GM18873 (cell line): ENCODE data around the gene ABL2.
"Not testable (repeated sequence)": the region's sequence is repeated elsewhere in the genome, so short reads cannot be mapped to it uniquely, and the experiment has no call there.

Experiments used
- ATAC-seq: cut with Tn5 transposase; IDR thresholded peaks from one replicate; pipeline ENCODE4 v1.9.1; 2021; ENCODE audit warnings: mild to moderate bottlenecking, moderate library complexity, moderate number of reproducible peaks; ENCODE audit not compliant: unreplicated experiment, low FRiP score

The ABL2 gene

GRCh38 chr1:179221121-179221520 lies 8.4 kb downstream of the ABL2 start:
- ATAC-seq = not testable (repeated sequence)

DNA sequence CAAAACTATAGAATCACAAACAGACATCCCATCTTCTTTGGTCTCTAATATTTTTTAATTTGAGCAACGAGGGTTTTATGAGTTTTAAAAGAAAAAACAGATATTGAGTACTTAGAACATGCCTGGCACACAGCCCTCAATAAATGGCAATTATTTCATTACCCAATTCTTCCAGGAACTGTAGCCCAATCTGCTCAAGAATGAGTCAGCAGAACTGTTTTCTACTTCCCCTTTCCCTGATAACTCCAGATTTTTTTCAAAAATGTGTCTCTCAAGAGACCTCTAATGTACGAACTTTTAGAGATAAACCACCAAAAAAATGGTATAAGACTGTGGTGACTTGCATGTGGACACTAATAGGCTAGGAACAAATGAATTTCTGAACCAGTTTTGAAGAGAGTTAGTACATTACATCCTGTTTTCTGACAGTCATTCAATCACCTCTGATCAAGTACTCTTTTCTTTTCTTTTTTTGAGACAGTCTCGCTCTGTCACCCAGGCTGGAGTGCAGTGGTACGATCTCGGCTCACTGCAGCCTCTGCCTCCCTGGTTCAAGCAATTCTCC lies 11.5 kb downstream of the ABL2 start:
- ATAC-seq = no peak

GRCh38 chr1:179213317-179213716 lies 16.2 kb downstream of the ABL2 start:
- not testable (repeated sequence) for ATAC-seq

DNA sequence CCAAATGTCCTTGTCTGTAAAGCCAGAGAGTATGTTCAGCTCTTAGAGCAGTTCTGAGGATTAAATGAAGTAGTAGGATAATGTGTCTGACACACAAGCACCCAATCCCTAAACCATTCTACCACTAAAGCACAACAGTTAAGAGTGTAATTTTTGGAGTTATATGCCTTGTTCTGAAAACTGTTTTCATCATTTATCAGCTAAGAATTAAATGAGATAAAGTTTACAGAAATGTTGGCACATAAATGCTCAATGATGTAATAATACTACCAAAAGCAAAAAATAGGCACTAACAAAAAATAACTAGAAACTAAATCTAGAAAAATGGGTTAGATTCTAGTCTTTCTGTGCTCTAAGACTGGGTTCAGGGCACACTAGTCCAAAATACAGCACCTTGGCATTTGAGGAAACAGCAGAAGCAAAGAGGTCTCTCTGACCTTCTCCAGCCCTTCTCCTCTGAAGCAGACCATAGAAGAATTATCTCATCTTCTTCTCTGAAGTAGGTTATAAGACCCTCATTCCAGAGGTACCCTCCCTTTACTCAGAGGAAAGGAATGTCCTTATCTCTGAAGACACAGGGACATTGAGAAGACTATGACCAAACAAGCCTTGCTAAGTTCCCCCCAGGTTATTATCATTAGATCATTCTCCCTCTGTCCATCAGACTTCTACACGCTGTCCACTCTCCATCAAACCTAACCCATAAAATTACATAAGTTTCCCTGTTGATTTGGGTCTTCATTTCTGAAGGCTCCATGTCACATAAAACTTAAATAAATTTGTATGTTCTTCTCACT lies 20.6 kb downstream of the ABL2 start:
- no peak for ATAC-seq

DNA sequence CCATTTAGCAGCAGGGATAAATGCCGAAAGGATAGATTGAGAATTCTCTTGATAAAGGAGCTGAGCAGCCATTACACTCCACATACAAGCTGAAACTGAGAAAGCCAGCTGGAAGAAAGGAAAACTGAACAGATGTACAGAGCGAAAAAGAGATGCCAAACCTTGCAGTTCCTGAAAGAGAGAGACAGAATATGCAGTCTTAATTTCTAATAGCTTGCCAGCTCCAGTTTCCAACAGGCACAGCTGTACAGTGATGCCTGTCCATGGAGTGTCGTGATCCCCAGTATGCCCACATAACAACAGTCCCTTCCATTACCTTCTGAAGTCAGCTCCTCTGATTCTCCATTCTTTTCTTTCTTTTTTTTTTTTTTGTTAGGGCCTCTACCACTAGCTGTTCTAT lies 22.7 kb downstream of the ABL2 start:
- no peak for ATAC-seq

DNA sequence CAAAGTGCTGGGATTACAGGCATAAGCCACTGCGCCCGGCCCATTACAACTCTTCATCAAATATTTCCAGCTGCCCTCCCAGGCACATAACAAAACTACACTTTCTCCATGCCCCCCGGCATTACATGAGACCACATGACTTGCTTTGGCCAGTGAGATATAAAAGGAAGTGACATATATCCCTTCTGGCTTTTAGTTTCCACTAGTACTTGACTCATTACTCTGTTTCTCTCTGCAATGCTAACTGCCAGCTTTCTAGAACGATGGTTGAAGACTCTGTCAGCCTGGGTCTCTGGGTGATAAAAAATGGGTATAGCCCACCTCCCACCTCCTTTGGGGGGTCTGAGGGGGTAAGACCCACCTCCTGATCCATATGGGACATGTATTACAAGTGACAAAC lies 24.2 kb downstream of the ABL2 start:
- ATAC-seq = no peak

DNA sequence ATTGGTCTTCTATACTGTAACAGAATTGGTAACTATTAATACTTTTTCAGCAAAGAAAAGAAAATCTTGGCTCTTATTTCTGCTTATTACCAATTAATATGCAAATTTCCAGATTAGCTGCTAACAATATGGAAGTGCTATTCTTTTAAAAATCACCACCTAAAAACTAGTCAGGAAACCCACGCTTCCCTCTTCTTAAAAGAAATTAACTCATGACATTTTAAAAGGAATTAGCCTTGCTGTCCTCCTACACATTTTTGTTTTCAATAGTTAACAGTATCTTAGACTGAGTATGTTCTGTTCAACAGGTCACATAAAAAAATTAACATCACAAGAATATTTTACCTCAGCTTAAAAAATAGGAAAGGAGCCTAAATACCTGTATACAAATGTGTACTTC lies 27.3 kb downstream of the ABL2 start:
- ATAC-seq = no peak

DNA sequence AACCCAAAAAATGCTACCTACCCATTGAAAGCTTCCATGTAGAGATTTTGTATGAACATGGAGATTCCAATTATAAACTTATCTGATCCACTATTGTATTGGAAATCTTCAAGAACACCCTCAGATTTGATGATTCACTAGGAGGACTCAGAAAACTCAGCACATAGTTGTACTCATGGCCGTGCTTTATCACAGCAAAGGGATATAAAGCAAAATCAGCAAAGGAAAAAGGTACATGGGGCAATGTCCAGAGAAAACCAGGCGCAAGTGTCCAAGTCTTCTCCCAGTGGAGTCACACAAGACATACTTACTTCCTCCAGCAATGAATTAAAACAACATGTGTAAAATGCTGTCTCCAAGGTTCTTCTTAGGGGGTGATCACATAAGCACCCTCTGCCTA lies 28.9 kb downstream of the ABL2 start:
- ATAC-seq = no peak

DNA sequence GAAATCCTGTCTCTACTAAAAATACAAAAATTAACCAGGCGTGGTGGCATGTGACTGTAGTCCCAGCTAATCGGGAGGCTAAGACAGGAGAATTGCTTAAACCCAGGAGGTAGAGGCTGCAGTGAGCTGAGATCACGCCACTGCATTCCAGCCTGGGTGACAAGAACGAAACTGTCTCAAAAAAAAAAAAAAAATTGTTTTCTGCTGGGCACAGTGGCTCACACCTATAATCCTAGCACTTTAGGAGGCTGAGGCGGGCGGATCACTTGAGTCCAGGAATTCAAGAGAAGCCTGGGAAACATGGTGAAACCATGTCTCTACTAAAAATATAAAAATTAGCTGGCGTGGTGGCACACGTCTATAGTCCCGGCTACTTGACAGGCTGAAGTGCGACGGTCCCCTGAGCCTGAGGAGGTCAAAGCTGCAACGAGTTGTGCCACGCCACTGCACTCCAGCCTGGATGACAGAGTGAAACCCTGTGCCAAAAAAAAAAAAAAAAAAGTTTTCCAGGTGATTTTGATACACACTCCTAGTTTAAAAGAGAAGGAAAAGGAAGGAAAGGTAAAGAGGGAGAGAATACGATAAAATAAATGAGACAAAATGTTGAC lies 31.7 kb downstream of the ABL2 start:
- no peak for ATAC-seq

GRCh38 chr1:179195857-179196256 lies 33.6 kb downstream of the ABL2 start:
- not testable (repeated sequence) for ATAC-seq

DNA sequence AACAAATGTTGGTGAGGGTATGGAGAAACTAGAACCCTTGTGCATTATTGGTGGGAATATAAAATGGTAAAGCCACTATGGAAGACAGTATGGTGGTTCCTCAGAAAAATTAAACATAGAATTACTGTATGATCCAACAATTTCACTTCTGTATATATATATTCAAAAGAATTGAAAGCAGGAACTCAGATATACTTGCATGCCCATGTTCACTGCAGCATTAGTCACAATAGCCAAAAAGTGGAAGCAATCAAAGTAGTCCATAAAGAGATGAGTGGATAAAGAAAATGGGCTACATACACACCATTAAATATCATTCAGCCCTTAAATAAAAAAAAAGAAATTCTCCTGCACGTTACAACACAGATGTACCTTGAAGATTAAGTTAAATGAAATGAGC lies 34.1 kb downstream of the ABL2 start:
- no peak for ATAC-seq

DNA sequence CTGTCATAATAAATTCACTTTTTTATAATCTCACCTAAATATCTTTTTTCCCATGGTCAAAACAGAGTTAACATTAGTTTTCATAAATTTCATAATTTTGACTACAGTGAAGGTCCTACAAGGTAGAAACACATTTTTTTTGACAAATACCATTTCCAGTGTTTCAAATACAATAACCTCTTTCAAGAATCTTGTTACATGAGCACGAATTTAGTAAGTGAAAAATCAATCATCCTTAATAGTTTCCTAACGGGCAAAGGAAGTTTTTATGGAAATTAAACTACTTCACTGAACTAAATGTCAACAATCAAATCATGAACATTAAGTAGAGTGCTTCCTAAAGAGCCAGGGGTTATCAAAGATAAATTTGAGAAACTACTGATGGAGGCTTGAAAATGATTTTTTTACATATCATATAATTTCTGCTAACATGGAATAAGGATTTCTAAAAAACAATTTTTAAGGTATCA lies 35.4 kb downstream of the ABL2 start:
- no peak for ATAC-seq

DNA sequence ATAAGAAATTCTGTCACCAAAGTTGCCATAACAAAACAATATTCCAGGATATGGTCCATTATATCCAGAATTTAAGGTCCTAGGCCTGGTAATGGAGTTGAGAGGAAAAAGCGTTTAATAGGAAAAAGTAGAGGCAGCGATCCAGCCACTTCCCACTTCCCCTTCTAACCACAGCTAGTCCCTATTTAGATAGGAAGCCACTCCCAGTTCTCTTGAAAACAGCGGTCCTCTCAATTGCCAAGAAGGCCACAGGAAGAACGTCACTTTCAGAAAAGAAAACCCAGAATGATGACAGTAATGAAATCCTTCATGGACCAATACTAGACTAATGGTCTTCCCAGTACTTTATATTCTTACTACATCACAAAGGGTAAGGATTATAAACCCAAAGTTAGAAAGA lies 38.6 kb downstream of the ABL2 start:
- no peak for ATAC-seq

- ATAC-seq = no peak
These were observed 41.6 kb downstream of the ABL2 start for GRCh38 chr1:179187735-179188471.

DNA sequence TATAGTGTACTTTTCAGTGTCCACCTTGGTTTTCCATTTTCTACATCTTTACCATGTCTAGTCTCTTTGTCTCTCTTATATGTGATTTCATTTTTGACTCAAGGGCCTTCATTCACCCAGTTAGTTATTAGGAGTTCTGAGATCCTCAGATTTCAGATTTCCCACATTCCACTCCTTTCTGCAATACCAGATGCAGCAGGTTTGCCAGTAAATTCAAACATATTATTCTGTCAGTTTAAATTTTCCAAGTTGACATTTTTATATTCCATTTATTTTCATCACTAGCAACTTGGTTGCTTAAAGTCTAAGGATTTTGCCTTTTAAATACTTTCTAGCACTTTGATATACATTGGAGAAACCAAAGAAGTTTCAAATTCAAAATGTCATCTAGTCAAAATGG lies 42.4 kb downstream of the ABL2 start:
- no peak for ATAC-seq

GRCh38 chr1:179184403-179184802 lies 45.1 kb downstream of the ABL2 start:
- ATAC-seq = no peak

- no peak for ATAC-seq
These were observed 45.6 kb downstream of the ABL2 start for GRCh38 chr1:179183857-179184256.

GRCh38 chr1:179178950-179179349 lies 50.5 kb downstream of the ABL2 start:
- ATAC-seq = no peak

- no peak for ATAC-seq
These were observed 51.3 kb downstream of the ABL2 start for GRCh38 chr1:179178183-179178582.

DNA sequence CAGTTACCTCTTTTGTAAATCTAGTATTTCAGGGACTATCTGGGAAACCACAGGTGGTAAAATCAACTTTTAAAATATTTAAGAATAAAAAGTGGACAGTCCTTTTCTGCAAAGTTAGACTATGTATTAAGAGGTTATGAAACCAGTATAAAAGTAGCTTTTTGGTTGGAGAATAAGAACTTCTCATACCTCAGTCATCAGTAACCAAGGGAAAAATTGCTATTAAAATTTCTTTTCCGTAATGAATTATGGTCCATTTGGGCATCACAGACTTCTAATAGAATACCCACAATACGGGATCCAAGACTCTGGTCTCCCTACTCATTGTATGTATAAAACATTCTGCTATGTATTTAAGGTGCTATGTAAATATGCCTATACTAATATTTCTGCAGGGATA lies 51.9 kb downstream of the ABL2 start:
- ATAC-seq = no peak

DNA sequence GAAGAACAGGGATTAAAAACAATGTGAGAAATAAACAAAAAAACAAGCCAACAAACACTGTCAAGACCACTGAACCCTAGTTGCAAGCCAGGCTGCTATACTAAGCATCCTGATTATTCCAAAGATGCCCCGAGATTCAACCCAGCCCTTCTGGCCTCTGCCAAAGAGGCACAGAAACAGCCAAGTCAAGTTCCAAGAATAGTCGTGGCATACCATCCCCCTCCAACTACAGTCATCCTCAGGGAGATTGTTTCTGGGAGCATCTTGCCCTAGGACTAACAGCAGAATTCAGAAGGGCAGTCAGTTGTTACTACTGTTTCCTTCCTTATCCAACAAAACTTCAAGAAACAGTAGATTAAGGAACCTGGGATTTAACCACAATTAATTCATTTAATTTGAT lies 52.3 kb downstream of the ABL2 start:
- ATAC-seq = no peak
